NK-92 (cell line): ENCODE measurements around the gene EMSY.

Experiments used
- DNase-seq: peaks from one replicate; lab custom pipeline; 2025; ENCODE audit not compliant: unreplicated experiment; lab: John Stamatoyannopoulos, UW

The EMSY gene

GRCh38 chr11:76456571-76456970 lies 11.8 kb downstream of the EMSY start:
- DNase-seq, result no peak

- no peak for DNase-seq
These were observed 14.5 kb downstream of the EMSY start for GRCh38 chr11:76459299-76459698.

- DNase-seq, result no peak
These were observed 15.0 kb downstream of the EMSY start for GRCh38 chr11:76459846-76460245.

- no peak for DNase-seq
These were observed 17.5 kb downstream of the EMSY start for GRCh38 chr11:76462317-76462716.

GRCh38 chr11:76465701-76466100 lies 20.9 kb downstream of the EMSY start:
- DNase-seq, result no peak

- DNase-seq, result no peak
These were observed 21.8 kb downstream of the EMSY start for GRCh38 chr11:76466666-76467065.

GRCh38 chr11:76469141-76469540 lies 24.3 kb downstream of the EMSY start:
- no peak for DNase-seq

GRCh38 chr11:76471382-76471781 lies 26.6 kb downstream of the EMSY start:
- DNase-seq, result no peak

- DNase-seq, result no peak
These were observed 35.4 kb downstream of the EMSY start for GRCh38 chr11:76480241-76480640.

- DNase-seq, result no peak
These were observed 46.8 kb downstream of the EMSY start for GRCh38 chr11:76491644-76492043.

- DNase-seq, result no peak
These were observed 48.2 kb downstream of the EMSY start for GRCh38 chr11:76493040-76493439.

- DNase-seq, result no peak
These were observed 49.1 kb downstream of the EMSY start for GRCh38 chr11:76493626-76494539.

GRCh38 chr11:76495019-76495418 lies 50.2 kb downstream of the EMSY start:
- no peak for DNase-seq

- no peak for DNase-seq
These were observed 51.4 kb downstream of the EMSY start for GRCh38 chr11:76496174-76496573.

GRCh38 chr11:76501526-76502202 lies 56.8 kb downstream of the EMSY start:
- no peak for DNase-seq

- DNase-seq, result no peak
These were observed 62.0 kb downstream of the EMSY start for GRCh38 chr11:76506833-76507232.

- DNase-seq, result no peak
These were observed 65.5 kb downstream of the EMSY start for GRCh38 chr11:76510060-76511047.

GRCh38 chr11:76512851-76513653 lies 68.2 kb downstream of the EMSY start:
- no peak for DNase-seq

- DNase-seq, result no peak
These were observed 68.8 kb downstream of the EMSY start for GRCh38 chr11:76513654-76514034.

GRCh38 chr11:76515494-76515893 lies 70.7 kb downstream of the EMSY start:
- no peak for DNase-seq
